Activated CD4-positive, alpha-beta memory T cell treated with anti-CD3 and anti-CD28 coated beads, Interleukin-2, amount 10 ng/mL, durations not matched to agents 7 days and 5 days (primary cell): Measurements from ENCODE around the gene B3GALT5. TPM values are rescaled to one million over a fixed set of nuclear protein-coding genes. Genes with fewer than 3 reads are reported as not detected.

ENCODE experiments used
- CTCF ChIA-PET: fragments of 350-600 bp; sonication (Branson Sonifier 250); formaldehyde crosslinking; loops from one replicate; lab custom pipeline; 2021; ENCODE audit warnings: antibody characterized with exemption, inconsistent platforms; lab: Charles Lee
- POLR2A ChIA-PET: fragments of 350-600 bp; sonication (Branson Sonifier 250); formaldehyde crosslinking; loops from one replicate; lab custom pipeline; 2021; ENCODE audit warnings: antibody characterized with exemption; lab: Charles Lee
- DNase-seq: peaks from one replicate; pipeline ENCODE4 v3.0.0-alpha.2; 2020
- H3K27ac Mint-ChIP-seq: one replicate; pipeline ENCODE4 v1.8.0; 2021; ENCODE audit warnings: mild to moderate bottlenecking, mixed read lengths
- H3K27me3 Mint-ChIP-seq: one replicate; pipeline ENCODE4 v1.8.0; 2021; ENCODE audit warnings: mixed read lengths
- H3K36me3 Mint-ChIP-seq: one replicate; pipeline ENCODE4 v1.8.0; 2021; ENCODE audit warnings: low read depth, mixed read lengths
- H3K4me1 Mint-ChIP-seq: one replicate; pipeline ENCODE4 v1.8.0; 2021; ENCODE audit warnings: mixed read lengths
- H3K4me3 Mint-ChIP-seq: one replicate; pipeline ENCODE4 v1.8.0; 2021; ENCODE audit warnings: mild to moderate bottlenecking, mixed read lengths
- H3K9me3 Mint-ChIP-seq: one replicate; pipeline ENCODE4 v1.8.0; 2021; ENCODE audit warnings: mixed read lengths
- total RNA-seq, 2 experiments: library from RNA; stranded (reverse); gene quantifications; one replicate each; pipeline ENCODE4 v1.2.3, GENCODE V29; 2021

The B3GALT5 gene
- total RNA-seq, 2 experiments from 2014 or later = not detected

DNA sequence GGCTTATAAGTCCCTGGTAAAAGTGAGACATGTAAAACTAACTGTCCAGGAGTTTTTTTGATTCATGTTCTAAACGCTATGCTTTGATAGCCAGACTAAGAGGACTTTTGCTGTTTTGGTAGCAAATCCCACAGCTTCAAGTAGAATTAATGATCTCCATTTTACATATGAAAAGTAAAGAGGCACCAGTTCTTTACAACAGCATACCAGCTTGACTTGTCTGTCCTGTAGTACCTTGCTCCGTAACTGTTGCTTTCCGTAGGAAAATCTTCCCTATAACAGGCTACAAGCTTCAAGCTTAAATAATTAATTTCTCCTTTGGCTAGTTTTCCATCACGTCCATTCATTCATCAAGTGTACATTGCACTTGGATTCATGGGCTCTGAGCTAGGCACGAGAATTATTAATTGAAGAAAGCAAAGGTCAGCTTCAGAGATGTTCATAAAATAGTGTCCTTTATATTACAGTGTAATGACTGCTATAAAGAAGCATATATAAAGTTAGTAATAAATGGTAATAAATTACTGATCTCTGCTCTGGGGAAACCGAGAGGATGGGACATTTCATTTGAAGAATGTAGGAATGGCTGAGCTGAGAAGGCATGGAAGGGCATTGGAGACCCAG lies 29.2 kb downstream of the B3GALT5 start:
- no peak overlapping the region for H3K27ac Mint-ChIP-seq
- CTCF ChIA-PET = no interaction called here
- no peaks in the 10 kb centered on the region for H3K4me1 Mint-ChIP-seq
- POLR2A ChIA-PET = no interaction called here
- H3K9me3 Mint-ChIP-seq = peaks cover 5% of the 10 kb centered on the region
- peaks cover 2% of the 10 kb centered on the region for H3K36me3 Mint-ChIP-seq
- H3K4me3 Mint-ChIP-seq = no peak overlapping the region
- DNase-seq = no peak
- H3K27me3 Mint-ChIP-seq = no peaks in the 10 kb centered on the region

DNA sequence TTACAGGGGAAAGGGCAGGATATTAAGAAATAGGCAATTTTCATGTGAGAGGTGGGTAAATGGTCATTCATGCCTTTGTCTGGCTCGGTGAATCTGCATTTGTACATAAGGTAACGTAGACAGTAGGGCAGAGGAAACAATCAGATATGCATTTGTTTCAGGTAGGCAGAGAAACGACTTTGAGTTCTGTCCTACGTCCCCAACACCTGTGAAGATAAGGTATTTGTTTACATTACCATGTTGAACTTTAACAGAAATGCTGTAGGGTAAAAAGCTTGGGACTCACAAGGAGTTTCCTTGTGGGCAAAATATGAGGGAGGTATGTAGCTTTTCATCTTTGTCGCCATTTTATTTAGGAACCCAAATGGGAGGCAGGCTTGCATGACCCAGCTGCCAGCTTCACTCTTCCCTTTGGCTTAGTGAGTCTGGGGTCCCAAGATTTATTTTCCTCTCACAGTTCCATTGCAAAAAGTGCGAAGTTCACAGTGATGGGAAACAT lies 31.4 kb downstream of the B3GALT5 start:
- H3K36me3 Mint-ChIP-seq = no peaks in the 10 kb centered on the region
- CTCF ChIA-PET = no interaction called here
- peaks cover 9% of the 10 kb centered on the region for H3K9me3 Mint-ChIP-seq
- H3K27me3 Mint-ChIP-seq = no peaks in the 10 kb centered on the region
- DNase-seq = no peak
- H3K4me1 Mint-ChIP-seq = no peaks in the 10 kb centered on the region
- no peak overlapping the region for H3K27ac Mint-ChIP-seq
- POLR2A ChIA-PET = no interaction called here
- H3K4me3 Mint-ChIP-seq = no peak overlapping the region

DNA sequence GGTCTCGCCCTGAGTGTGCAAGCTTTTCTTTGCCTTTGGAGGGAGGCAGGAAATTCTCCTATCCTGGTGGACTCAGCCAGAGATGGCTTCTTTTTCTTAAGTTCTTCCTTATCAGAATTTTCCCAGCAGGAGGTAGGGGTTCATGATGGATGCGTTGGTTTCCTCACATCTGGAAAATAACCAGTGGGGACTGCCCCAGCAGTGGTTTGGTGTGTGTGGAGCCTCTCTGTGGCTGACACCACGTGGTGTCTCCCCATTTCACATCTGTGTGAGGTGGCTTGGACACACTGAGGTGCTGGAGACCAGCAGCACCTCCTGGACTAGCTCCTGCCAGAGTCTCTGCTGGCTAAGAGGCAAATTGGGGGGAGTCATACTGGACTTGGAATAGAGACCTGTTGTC lies 32.6 kb downstream of the B3GALT5 start:
- Mint-ChIP-seq H3K4me1 (no peaks in the 10 kb centered on the region), H3K9me3 (peaks cover 9% of the 10 kb centered on the region), H3K27me3 (no peaks in the 10 kb centered on the region), H3K4me3 (no peak overlapping the region), H3K36me3 (no peaks in the 10 kb centered on the region), H3K27ac (no peak overlapping the region)
- DNase-seq = no peak
- POLR2A ChIA-PET = no interaction called here
- CTCF ChIA-PET = no interaction called here

DNA sequence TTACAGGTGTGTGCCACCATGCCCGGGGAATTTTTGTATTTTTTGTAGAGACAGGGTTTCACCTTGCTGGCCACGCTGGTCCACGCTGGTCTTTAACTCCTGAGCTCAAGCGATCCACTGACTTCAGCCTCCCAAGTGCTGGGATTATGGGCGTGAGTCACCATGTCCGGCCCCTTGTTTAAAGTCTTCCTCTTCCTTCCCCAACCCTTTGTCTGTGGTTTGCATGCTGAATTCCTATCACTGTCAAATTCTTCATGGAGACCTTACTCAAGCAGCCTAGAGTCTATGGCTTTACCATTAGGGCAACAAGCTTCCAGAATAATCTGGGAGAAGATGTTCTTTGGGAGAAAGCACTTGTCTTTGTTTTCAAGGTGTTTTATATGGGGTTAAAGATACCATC lies 34.7 kb downstream of the B3GALT5 start:
- CTCF ChIA-PET = no interaction called here
- POLR2A ChIA-PET = no interaction called here
- Mint-ChIP-seq H3K36me3 (no peaks in the 10 kb centered on the region), H3K4me1 (no peaks in the 10 kb centered on the region), H3K27me3 (no peaks in the 10 kb centered on the region), H3K27ac (no peak overlapping the region), H3K4me3 (no peak overlapping the region), H3K9me3 (peaks cover 12% of the 10 kb centered on the region)
- no peak for DNase-seq

DNA sequence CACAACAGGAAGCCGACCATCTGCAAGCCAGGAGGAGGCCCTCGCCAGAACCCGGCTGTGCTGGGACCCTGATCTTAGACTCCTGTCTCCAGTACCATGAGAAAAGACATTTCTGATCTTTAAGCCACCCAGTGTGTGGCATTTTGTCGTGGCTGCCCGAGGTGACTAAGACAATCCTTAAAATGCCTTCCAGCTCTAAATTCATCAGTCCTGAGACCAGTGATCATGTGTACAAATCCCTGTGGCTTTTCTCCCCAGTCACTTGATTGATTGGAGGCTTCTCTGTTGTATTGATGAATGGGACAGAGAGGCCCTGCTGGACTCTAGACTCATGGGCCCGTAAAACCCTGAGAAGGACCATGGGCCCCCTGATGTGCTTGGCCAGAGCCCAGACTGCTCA lies 36.1 kb downstream of the B3GALT5 start:
- CTCF ChIA-PET = no interaction called here
- H3K27ac Mint-ChIP-seq = no peak overlapping the region
- no peak overlapping the region for H3K4me3 Mint-ChIP-seq
- H3K9me3 Mint-ChIP-seq = peaks cover 22% of the 10 kb centered on the region
- no peaks in the 10 kb centered on the region for H3K4me1 Mint-ChIP-seq
- DNase-seq = no peak
- POLR2A ChIA-PET = no interaction called here
- no peaks in the 10 kb centered on the region for H3K36me3 Mint-ChIP-seq
- no peaks in the 10 kb centered on the region for H3K27me3 Mint-ChIP-seq

DNA sequence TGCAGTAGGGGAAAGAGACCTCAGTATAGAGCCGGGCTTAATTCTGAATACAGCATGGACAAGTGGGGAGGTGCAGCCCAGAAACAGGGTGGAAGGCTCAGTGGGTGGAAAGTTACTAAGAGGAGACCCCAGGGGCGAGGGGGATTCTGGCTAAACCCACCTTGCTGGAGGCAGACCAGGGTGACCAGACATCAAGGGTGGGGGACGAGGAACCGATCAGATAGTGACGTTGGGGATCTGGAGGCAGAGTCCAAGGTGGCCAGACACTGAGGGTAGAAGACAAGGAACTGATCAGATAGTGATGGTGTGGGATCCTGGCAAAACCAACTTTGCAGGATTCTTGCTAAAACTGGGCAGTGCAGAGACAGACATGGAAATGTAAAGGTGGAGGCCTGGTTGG lies 36.8 kb downstream of the B3GALT5 start:
- Mint-ChIP-seq H3K4me3 (no peak overlapping the region), H3K36me3 (no peaks in the 10 kb centered on the region), H3K27ac (no peak overlapping the region), H3K9me3 (peaks cover 22% of the 10 kb centered on the region), H3K27me3 (no peaks in the 10 kb centered on the region), H3K4me1 (no peaks in the 10 kb centered on the region)
- ChIA-PET CTCF (no interaction called here), POLR2A (no interaction called here)
- DNase-seq = no peak

DNA sequence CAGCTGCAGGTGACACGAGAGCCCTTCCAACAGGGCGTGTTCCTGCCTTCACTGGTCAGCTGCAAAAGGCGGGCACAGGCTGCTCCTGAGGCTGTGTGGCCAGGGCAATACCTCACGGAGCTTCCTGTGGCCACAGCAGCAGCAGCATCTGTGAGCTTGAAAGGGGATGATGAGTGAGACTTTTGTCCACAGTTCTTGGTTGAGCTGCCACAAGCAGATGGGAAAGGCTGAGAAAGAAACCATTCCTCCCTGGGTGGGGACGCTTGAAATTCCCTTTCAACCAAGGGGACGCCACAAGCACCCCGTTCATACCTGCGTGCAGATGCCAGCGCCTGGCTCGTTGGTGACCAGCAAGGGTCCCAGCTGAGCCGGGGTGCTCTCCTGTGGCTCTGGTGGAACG lies 37.6 kb downstream of the B3GALT5 start:
- ChIA-PET CTCF (no interaction called here), POLR2A (no interaction called here)
- DNase-seq = no peak
- Mint-ChIP-seq H3K36me3 (no peaks in the 10 kb centered on the region), H3K27me3 (no peaks in the 10 kb centered on the region), H3K9me3 (peaks cover 22% of the 10 kb centered on the region), H3K27ac (no peak overlapping the region), H3K4me3 (no peak overlapping the region), H3K4me1 (no peaks in the 10 kb centered on the region)

DNA sequence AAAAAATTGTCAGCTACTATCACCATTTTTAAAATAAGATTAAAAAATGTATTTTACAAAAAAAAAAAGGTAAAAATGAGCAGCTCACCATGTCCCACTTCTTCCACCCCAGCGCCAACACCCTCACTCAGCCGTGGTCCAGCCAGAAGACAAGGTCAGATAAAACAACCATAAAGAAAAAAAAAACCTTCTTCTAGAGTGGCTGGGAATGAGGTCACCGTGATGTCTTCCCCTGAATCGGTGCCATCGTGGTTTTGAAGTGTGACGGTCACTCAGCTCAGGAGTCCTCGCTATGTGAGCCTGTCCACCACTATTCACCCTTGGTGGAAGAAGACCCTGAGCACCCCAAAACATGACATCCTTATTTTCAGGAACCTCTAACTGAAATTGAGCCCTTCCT lies 38.1 kb downstream of the B3GALT5 start:
- Mint-ChIP-seq H3K4me1 (no peaks in the 10 kb centered on the region), H3K27ac (no peak overlapping the region), H3K27me3 (no peaks in the 10 kb centered on the region), H3K9me3 (peaks cover 22% of the 10 kb centered on the region), H3K36me3 (no peaks in the 10 kb centered on the region), H3K4me3 (no peak overlapping the region)
- ChIA-PET POLR2A (no interaction called here), CTCF (no interaction called here)
- no peak for DNase-seq

DNA sequence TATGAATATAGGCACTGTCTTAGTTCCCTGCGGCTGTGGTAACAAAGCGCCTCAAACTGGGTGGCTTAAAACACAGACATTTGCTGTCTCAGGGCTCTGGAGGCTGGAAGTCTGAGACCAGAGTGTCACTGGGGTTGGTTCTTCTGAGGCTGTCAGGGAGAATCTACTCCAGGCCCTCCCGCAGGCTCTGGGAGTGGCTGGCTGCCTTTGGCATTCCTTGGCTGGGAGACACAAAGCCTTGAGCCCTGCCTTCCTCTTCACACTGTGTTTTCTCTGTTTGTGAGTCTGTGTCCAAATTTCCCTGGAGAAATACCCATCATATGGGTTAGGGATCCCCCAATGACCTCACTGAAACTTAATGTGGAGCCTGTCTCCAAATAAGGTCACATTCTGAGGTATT lies 38.5 kb downstream of the B3GALT5 start:
- Mint-ChIP-seq H3K4me1 (no peaks in the 10 kb centered on the region), H3K4me3 (no peak overlapping the region), H3K9me3 (peaks cover 22% of the 10 kb centered on the region), H3K27ac (no peak overlapping the region), H3K36me3 (no peaks in the 10 kb centered on the region), H3K27me3 (no peaks in the 10 kb centered on the region)
- ChIA-PET POLR2A (no interaction called here), CTCF (no interaction called here)
- no peak for DNase-seq

DNA sequence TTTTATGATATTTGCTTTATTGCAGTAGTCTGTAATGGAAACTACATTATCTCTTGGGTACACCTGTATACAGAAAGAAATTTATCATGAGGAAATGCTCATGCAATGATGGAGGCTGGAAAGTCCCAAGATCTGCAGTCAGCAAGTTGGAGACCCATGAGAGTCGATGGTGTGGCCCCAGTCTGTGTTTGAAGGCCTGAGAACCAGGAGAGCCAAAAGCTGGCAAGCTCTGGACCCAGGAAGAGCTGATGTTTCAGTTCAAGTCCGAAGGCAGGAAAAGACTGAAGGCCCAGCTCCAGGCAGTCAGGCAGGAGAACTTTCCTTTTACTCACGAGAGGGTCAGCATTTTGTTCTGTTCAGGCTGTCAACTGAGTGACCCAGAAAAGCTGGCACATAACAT lies 42.2 kb downstream of the B3GALT5 start:
- H3K27ac Mint-ChIP-seq = no peak overlapping the region
- H3K27me3 Mint-ChIP-seq = no peaks in the 10 kb centered on the region
- H3K4me3 Mint-ChIP-seq = no peak overlapping the region
- DNase-seq = no peak
- H3K9me3 Mint-ChIP-seq = peaks cover 13% of the 10 kb centered on the region
- ChIA-PET POLR2A (no interaction called here), CTCF (no interaction called here)
- no peaks in the 10 kb centered on the region for H3K36me3 Mint-ChIP-seq
- H3K4me1 Mint-ChIP-seq = no peaks in the 10 kb centered on the region

DNA sequence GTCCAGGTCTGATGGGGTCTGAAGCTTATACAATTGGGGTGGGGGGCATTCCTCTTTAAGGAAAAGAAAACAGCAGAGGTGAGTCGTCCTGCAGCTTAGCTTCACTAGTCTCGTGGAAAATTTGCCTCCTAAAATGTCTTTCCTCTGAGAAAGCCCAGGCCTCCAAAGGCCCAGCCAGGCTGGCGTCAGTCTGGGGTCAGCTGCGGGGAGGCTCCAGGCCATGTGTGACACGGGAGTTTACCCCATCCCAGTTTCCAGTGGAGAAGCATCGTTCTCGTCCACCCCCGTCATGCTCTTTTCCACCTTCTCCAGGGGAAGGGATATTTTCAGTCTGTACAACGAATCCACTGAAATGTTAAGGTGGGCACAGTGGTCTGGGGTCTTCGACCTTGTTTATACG lies 42.8 kb downstream of the B3GALT5 start:
- Mint-ChIP-seq H3K27ac (no peak overlapping the region), H3K27me3 (no peaks in the 10 kb centered on the region), H3K36me3 (no peaks in the 10 kb centered on the region), H3K4me1 (no peaks in the 10 kb centered on the region), H3K9me3 (peaks cover 13% of the 10 kb centered on the region), H3K4me3 (no peak overlapping the region)
- ChIA-PET CTCF (no interaction called here), POLR2A (no interaction called here)
- no peak for DNase-seq

DNA sequence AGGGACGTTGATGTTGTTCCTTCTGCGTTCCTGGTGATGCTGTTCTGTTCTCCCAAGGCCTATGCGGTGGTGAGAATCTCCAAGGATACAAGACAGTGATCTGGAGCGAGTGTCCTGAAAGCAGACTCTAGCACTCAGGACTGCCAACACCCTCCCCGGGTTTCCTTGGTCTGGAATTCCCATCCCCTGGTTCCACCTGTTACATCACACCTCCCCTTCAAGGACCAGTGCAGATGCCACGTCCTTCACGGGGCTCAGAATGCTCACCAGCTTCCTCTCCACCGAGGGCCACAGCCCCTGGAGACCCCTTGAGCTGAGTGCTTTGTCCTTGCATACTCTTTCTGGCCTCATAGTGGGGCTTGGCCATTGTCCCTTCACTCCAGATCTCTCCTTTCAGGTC lies 43.5 kb downstream of the B3GALT5 start:
- H3K4me1 Mint-ChIP-seq = no peaks in the 10 kb centered on the region
- peaks cover 13% of the 10 kb centered on the region for H3K9me3 Mint-ChIP-seq
- no peak for DNase-seq
- H3K27ac Mint-ChIP-seq = no peak overlapping the region
- no peaks in the 10 kb centered on the region for H3K27me3 Mint-ChIP-seq
- H3K36me3 Mint-ChIP-seq = no peaks in the 10 kb centered on the region
- no peak overlapping the region for H3K4me3 Mint-ChIP-seq
- ChIA-PET CTCF (no interaction called here), POLR2A (no interaction called here)

DNA sequence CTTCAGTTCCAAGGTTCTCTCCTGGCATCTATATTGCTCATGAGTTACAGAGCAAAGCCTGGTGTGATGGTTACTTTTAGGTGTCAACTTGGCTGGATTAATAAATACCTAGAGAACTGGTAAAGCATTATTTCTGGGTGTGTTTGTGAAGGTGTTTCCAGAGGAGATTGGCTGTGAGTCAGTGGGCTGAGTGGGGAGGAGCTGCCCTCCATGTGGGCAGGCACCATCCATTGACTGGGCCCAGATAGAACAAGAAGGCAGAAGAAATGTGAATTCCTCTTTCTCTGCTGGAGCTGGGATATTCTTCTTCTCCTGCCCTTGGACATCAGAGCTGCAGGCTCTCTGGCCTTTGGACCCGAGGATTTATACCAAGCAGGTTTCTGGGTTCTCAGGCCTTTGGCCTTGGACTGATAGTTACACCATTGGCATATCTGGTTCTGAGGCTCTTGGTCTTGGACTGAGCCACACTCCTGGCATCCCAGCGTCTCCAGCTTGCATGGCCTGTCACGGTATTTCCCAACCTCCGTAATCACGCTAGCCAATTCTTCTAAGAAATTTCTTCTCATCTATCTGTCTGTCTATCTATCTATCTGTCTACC lies 44.5 kb downstream of the B3GALT5 start:
- DNase-seq = no peak
- no peak overlapping the region for H3K27ac Mint-ChIP-seq
- CTCF ChIA-PET = no interaction called here
- H3K27me3 Mint-ChIP-seq = no peaks in the 10 kb centered on the region
- H3K9me3 Mint-ChIP-seq = peaks cover 10% of the 10 kb centered on the region
- H3K4me1 Mint-ChIP-seq = no peaks in the 10 kb centered on the region
- H3K4me3 Mint-ChIP-seq = no peak overlapping the region
- H3K36me3 Mint-ChIP-seq = no peaks in the 10 kb centered on the region
- POLR2A ChIA-PET = no interaction called here

DNA sequence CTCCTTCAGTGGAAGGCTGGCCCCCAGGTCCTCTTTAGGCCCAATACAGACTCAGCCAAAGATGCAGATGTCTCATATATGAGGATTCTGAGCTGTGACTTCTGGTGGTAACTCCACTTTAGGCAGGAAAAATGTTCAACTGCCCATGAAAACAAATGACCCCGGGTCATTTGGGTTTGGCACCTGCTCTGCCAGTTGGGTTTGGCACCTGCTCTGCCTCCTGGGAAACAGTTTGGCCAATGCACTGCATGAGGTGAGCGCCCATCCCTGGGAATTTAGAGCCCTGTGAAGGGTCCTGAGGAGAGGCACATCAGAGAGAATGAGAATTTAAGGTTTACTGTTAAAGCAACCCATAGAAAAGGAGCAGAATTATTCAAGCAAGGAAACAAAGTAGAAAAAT lies 45.3 kb downstream of the B3GALT5 start:
- CTCF ChIA-PET = no interaction called here
- Mint-ChIP-seq H3K27me3 (no peaks in the 10 kb centered on the region), H3K9me3 (peaks cover 5% of the 10 kb centered on the region), H3K27ac (no peak overlapping the region), H3K4me3 (no peak overlapping the region), H3K4me1 (no peaks in the 10 kb centered on the region), H3K36me3 (no peaks in the 10 kb centered on the region)
- POLR2A ChIA-PET = no interaction called here
- no peak for DNase-seq
